Keratinocyte (primary cell): ENCODE measurements around the gene TPM1.

Source experiments
- EZH2 ChIP-seq: IDR thresholded peaks from one replicate; pipeline ENCODE4 v1.6.1; 2012; ENCODE audit warnings: inconsistent platforms, mild to moderate bottlenecking, low read length, moderate library complexity
- TF ChIP-seq, protein P1 (sequence below), 3 experiments: IDR thresholded peaks in 1 of 3; conservative IDR thresholded peaks in 1 of 3; optimal IDR thresholded peaks in 1 of 3; 2 replicates in 2 of 3; 3 replicates in 1 of 3; pipeline versions ENCODE3 to v1.5.1; 2011; ENCODE audit warnings: low read length in 3 of 3, mild to moderate bottlenecking in 3 of 3, moderate library complexity in 2 of 3, control low read depth in 1 of 3, inconsistent platforms in 1 of 3; ENCODE audit not compliant: insufficient read depth in 2 of 3; ENCODE audit errors: extremely low read depth in 1 of 3

DNA sequence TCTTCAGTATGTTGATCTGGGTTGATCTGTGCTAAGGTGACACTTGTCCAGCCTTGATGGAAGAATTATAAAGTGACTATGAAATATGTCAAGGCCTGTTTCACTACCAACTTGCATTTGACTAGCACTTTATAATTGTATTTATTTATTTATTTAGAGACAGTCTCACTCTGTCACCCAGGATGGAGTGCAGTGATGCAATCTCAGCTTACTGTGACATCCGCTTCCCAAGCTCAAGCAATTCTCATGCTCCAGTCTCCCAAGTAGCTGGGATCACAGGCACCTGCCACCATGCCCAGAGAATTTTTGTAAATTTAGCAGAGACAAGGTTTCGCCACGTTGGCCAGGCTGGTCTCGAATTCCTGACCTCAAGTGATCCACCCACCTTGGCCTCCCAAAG lies 53.6 kb downstream of the TPM1 start:
- TF ChIP-seq, protein P1, sequence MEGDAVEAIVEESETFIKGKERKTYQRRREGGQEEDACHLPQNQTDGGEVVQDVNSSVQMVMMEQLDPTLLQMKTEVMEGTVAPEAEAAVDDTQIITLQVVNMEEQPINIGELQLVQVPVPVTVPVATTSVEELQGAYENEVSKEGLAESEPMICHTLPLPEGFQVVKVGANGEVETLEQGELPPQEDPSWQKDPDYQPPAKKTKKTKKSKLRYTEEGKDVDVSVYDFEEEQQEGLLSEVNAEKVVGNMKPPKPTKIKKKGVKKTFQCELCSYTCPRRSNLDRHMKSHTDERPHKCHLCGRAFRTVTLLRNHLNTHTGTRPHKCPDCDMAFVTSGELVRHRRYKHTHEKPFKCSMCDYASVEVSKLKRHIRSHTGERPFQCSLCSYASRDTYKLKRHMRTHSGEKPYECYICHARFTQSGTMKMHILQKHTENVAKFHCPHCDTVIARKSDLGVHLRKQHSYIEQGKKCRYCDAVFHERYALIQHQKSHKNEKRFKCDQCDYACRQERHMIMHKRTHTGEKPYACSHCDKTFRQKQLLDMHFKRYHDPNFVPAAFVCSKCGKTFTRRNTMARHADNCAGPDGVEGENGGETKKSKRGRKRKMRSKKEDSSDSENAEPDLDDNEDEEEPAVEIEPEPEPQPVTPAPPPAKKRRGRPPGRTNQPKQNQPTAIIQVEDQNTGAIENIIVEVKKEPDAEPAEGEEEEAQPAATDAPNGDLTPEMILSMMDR (optimal IDR thresholded peaks at IDR 0.05 in 1 of 3, IDR thresholded peaks at IDR 0.05 in 1 of 3, conservative IDR thresholded peaks at IDR 0.05 in 1 of 3; ENCODE audit: extremely low read depth in 1 of 3, insufficient read depth in 2 of 3, low read length in 3 of 3), result no peak
- no peak for TF ChIP-seq EZH2
